T-cell (primary cell): Measurements from ENCODE around the gene DDX50. TPM values are rescaled to one million over a fixed set of nuclear protein-coding genes. Genes with fewer than 3 reads are reported as not detected.

Experiments
- ATAC-seq, 4 experiments: fragments of 200-7000 bp in 3 of 4; fragments of 150-1000 bp in 1 of 4; cut with Tn5 transposase; replicated peaks in 1 of 4; 1 replicate in 3 of 4; 2 replicates in 1 of 4; pipeline ENCODE4 v1.10.0; 2021; ENCODE audit warnings: moderate library complexity in 3 of 4, mild to moderate bottlenecking in 2 of 4, moderate number of reproducible peaks in 1 of 4
- CTCF ChIA-PET, 2 donors: fragments of 300-600 bp; sonication (Branson Sonifier 250); formaldehyde crosslinking; loops; one replicate each; lab custom pipeline; 2022; ENCODE audit warnings: antibody characterized with exemption in 2 of 2; lab: Charles Lee
- POLR2A ChIA-PET, 2 donors: fragments of 300-600 bp; sonication (Branson Sonifier 250); formaldehyde crosslinking; loops; one replicate each; lab custom pipeline; 2022; ENCODE audit warnings: antibody characterized with exemption in 2 of 2; lab: Charles Lee
- DNase-seq, 35 experiments: peaks; one replicate each; pipeline versions ENCODE4 v3.0.0 to v3.0.0-alpha.2; 2013 to 2023
- H3K27ac ChIP-seq: one replicate; pipeline ENCODE4 v1.5.1; 2013; ENCODE audit warnings: low read length
- H3K27me3 ChIP-seq, 2 experiments: replicated peaks in 1 of 2; 1 replicate in 1 of 2; 2 replicates in 1 of 2; pipeline versions ENCODE4 v1.6.1 to v1.7.0; 2013; ENCODE audit warnings: low read length in 1 of 2, mixed read lengths in 1 of 2; ENCODE audit not compliant: control insufficient read depth in 2 of 2, insufficient read depth in 2 of 2; ENCODE audit errors: extremely low read depth in 1 of 2
- H3K36me3 ChIP-seq, 2 donors: 1 replicate in 1 of 2; 2 replicates in 1 of 2; pipeline versions ENCODE4 v1.6.1 to v1.7.0; 2013; ENCODE audit warnings: low read length in 1 of 2; ENCODE audit not compliant: control insufficient read depth in 2 of 2, insufficient read depth in 1 of 2; ENCODE audit errors: extremely low read depth in 1 of 2
- H3K4me1 ChIP-seq, 2 experiments: 1 replicate in 1 of 2; 2 replicates in 1 of 2; pipeline versions ENCODE4 v1.6.1 to v1.7.0; 2013; ENCODE audit warnings: low read length in 2 of 2, mixed read lengths in 1 of 2; ENCODE audit not compliant: insufficient read depth in 2 of 2, control insufficient read depth in 1 of 2; ENCODE audit errors: extremely low read depth in 1 of 2
- H3K4me3 ChIP-seq, 2 donors: 1 replicate in 1 of 2; 2 replicates in 1 of 2; pipeline versions ENCODE4 v1.5.1 to v1.7.0; 2013; ENCODE audit warnings: mild to moderate bottlenecking in 2 of 2, low read length in 1 of 2, moderate library complexity in 1 of 2; ENCODE audit not compliant: control insufficient read depth in 1 of 2; ENCODE audit errors: extremely low read depth in 1 of 2
- H3K9me3 ChIP-seq: 2 replicates; pipeline ENCODE4 v1.7.0; 2013
- H3K27ac Mint-ChIP-seq, 2 donors: one replicate each; pipeline ENCODE4 v1.8.0; 2020 to 2021; ENCODE audit warnings: mild to moderate bottlenecking in 2 of 2, mixed read lengths in 2 of 2
- H3K27me3 Mint-ChIP-seq, 2 donors: one replicate each; pipeline ENCODE4 v1.8.0; 2021 to 2022; ENCODE audit warnings: mixed read lengths in 2 of 2
- H3K36me3 Mint-ChIP-seq: one replicate; pipeline ENCODE4 v1.8.0; 2021; ENCODE audit warnings: mixed read lengths
- H3K4me1 Mint-ChIP-seq, 3 donors: one replicate each; pipeline ENCODE4 v1.8.0; 2020 to 2022; ENCODE audit warnings: mixed read lengths in 3 of 3, mild to moderate bottlenecking in 1 of 3
- H3K4me3 Mint-ChIP-seq, 3 donors: one replicate each; pipeline ENCODE4 v1.8.0; 2020 to 2022; ENCODE audit warnings: mild to moderate bottlenecking in 3 of 3, mixed read lengths in 3 of 3, moderate library complexity in 3 of 3
- H3K9me3 Mint-ChIP-seq, 3 donors: one replicate each; pipeline ENCODE4 v1.8.0; 2020 to 2022; ENCODE audit warnings: mixed read lengths in 3 of 3
- WGBS: methylation state at CpG from one replicate; pipeline ENCODE4 v1.1.5; 2013; ENCODE audit warnings: missing lambda C conversion rate; ENCODE audit not compliant: insufficient coverage; 5-methylcytosine and 5-hydroxymethylcytosine counted together
- total RNA-seq, 35 experiments: library from RNA in 6 of 35; stranded (reverse) in 6 of 35; fragments of 120-200 nt in 1 of 35; gene quantifications; one replicate each; pipeline versions ENCODE4 v1.2.1 to v1.2.4 and lab custom pipeline; 2013 to 2026

DDX50 gene
- total RNA-seq, 5 donors from 2014 or later (not counting 1 experiment from before 2014, with no cell fraction given), result 31.0 to 42.3 (median 40.8) TPM

DNA sequence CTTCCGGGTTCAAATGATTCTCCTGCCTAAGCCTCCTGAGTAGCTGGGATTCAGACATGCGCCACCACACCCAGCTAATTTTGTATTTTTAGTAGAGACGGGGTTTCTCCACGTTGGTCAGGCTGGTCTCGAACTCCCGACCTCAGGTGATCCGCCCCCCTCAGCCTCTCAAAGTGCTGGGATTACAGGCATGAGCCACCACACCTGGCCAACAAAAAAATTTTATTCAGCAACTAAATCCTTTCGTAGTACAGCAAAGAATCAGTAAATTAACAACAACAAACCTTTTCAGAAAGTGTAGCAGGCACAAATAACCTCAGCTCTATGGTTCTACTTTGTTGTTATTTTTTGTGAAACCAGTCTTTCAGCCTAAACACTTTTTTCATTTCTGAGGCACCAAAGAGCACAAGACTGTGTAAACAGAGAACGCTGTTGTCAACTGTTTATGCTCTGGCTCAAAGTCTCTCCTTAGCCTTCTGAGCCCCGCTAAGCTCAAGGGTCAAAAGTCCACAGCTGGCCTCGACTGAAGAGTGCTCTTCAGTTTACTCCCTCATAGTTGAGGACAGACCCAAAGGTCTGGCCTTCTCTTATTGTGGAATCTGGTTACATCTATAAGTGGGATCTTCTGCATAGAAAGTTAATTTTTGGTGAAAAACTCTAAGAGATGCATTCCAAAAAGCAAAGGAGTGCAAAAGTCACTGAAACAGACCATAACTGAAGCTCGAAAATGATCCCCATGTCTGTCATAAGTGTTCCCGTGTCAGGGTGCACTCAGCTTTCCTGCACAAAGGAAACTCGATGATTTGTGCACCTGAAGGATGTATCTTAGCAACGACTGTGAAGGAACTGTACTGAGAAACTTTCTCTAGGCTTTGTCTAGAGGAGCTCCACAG is 24.6 kb upstream of the DDX50 start:
- DNase-seq, result no peak
- Mint-ChIP-seq H3K27me3 (no peaks in the 10 kb centered on the region), H3K9me3 (no peaks in the 10 kb centered on the region), H3K4me3 (no peak overlapping the region), H3K27ac (no peak overlapping the region), H3K4me1 (no peaks in the 10 kb centered on the region), H3K36me3 (no peaks in the 10 kb centered on the region)
- Histone ChIP-seq H3K36me3 (no peaks in the 10 kb centered on the region), H3K9me3 (no peaks in the 10 kb centered on the region), H3K27me3 (no peaks in the 10 kb centered on the region), H3K27ac (no peak overlapping the region), H3K4me1 (no peaks in the 10 kb centered on the region), H3K4me3 (no peak overlapping the region)
- WGBS, result 83% methylated on average over 10 of the region's 15 CpGs
- POLR2A ChIA-PET, result no interaction called here
- CTCF ChIA-PET, result no interaction called here
- no peak for ATAC-seq

GRCh38 chr10:68877482-68878110 is 23.5 kb upstream of the DDX50 start:
- no peak for DNase-seq
- Mint-ChIP-seq H3K27ac (no peak overlapping the region), H3K4me3 (no peak overlapping the region), H3K27me3 (no peaks in the 10 kb centered on the region), H3K36me3 (no peaks in the 10 kb centered on the region), H3K4me1 (no peaks in the 10 kb centered on the region), H3K9me3 (no peaks in the 10 kb centered on the region)
- no peaks in the 10 kb centered on the region for H3K4me1 ChIP-seq
- ChIA-PET CTCF (no interaction called here), POLR2A (no interaction called here)
- no CpG with 5 or more reads among the region's 1 CpG for WGBS
- no peak overlapping the region for H3K27ac ChIP-seq
- H3K36me3 ChIP-seq, result no peaks in the 10 kb centered on the region
- no peaks in the 10 kb centered on the region for H3K27me3 ChIP-seq
- no peak overlapping the region for H3K4me3 ChIP-seq
- no peaks in the 10 kb centered on the region for H3K9me3 ChIP-seq
- no peak for ATAC-seq

GRCh38 chr10:68878496-68878895 is 22.6 kb upstream of the DDX50 start:
- Mint-ChIP-seq H3K4me3 (no peak overlapping the region), H3K9me3 (no peaks in the 10 kb centered on the region), H3K27ac (no peak overlapping the region), H3K4me1 (no peaks in the 10 kb centered on the region), H3K27me3 (no peaks in the 10 kb centered on the region), H3K36me3 (no peaks in the 10 kb centered on the region)
- Histone ChIP-seq H3K9me3 (no peaks in the 10 kb centered on the region), H3K4me1 (no peaks in the 10 kb centered on the region), H3K4me3 (no peak overlapping the region), H3K27me3 (no peaks in the 10 kb centered on the region), H3K36me3 (no peaks in the 10 kb centered on the region), H3K27ac (no peak overlapping the region)
- CTCF ChIA-PET, result no interaction called here
- POLR2A ChIA-PET, result interaction anchor here in 1 of 2 donors (0.7 kb wide), 1 partner anchor 10 kb away, joined by 3 read pairs; no protein-coding TSS in a partner anchor
- ATAC-seq (no peak), DNase-seq (no peak)

GRCh38 chr10:68879628-68880027 is 21.5 kb upstream of the DDX50 start:
- POLR2A ChIA-PET, result interaction anchor here in 1 of 2 donors (0.7 kb wide), 1 partner anchor 483 kb away, joined by 3 read pairs; no protein-coding TSS in a partner anchor
- WGBS, result no CpG with 5 or more reads among the region's 2 CpGs
- no peaks in the 10 kb centered on the region for H3K27me3 Mint-ChIP-seq
- CTCF ChIA-PET, result no interaction called here
- Histone ChIP-seq H3K9me3 (no peaks in the 10 kb centered on the region), H3K4me3 (no peak overlapping the region), H3K27me3 (no peaks in the 10 kb centered on the region), H3K27ac (no peak overlapping the region), H3K4me1 (no peaks in the 10 kb centered on the region), H3K36me3 (no peaks in the 10 kb centered on the region)
- ATAC-seq, result no peak
- no peak for DNase-seq
- no peak overlapping the region for H3K4me3 Mint-ChIP-seq
- no peaks in the 10 kb centered on the region for H3K9me3 Mint-ChIP-seq
- no peaks in the 10 kb centered on the region for H3K36me3 Mint-ChIP-seq
- H3K4me1 Mint-ChIP-seq, result no peaks in the 10 kb centered on the region
- H3K27ac Mint-ChIP-seq, result no peak overlapping the region

DNA sequence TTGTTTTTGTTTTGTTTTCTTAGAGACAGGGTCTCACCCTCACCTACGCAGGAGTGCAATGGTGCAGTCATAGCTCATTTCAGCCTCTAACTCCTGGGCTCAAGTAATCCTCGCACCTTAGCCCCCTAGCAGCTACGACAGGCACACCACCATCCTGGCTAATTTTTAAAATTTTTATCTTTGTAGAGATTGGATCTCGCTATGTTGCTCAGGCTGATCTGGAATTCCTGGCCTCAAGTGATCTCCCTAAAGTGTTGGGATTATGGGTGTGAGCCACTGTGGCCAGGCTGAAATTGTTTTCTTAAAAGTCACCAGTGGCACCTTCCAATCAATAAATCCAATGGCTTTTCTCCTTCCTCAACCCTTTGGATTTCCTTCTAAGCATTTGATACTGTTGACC is 20.9 kb upstream of the DDX50 start:
- Histone ChIP-seq H3K27me3 (no peaks in the 10 kb centered on the region), H3K9me3 (no peaks in the 10 kb centered on the region), H3K4me3 (no peak overlapping the region), H3K27ac (no peak overlapping the region), H3K36me3 (no peaks in the 10 kb centered on the region), H3K4me1 (no peaks in the 10 kb centered on the region)
- no peak for ATAC-seq
- Mint-ChIP-seq H3K36me3 (no peaks in the 10 kb centered on the region), H3K27me3 (no peaks in the 10 kb centered on the region), H3K27ac (no peak overlapping the region), H3K9me3 (no peaks in the 10 kb centered on the region), H3K4me3 (no peak overlapping the region), H3K4me1 (no peaks in the 10 kb centered on the region)
- WGBS, result no CpG with 5 or more reads among the region's 4 CpGs
- ChIA-PET CTCF (no interaction called here), POLR2A (no interaction called here)
- DNase-seq, result no peak

DNA sequence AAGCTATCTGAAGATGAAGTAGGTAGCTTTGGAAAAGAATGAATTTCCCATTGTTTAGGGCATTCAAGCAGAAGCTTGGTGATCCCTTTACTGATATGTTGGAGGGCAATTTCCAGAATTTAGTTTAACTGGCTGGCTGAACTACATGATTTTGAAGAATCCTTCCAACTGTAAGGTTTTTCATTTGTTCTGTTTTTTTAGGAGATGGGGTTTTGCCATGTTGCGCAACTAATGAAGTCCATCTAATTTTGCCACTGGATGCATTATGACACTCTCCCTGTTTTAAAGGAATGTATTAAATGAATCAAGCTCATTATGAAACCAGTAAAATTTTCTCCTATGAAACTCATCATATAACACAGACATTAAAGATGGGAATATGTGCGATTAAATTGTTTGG is 6.1 kb upstream of the DDX50 start:
- Histone ChIP-seq H3K36me3 (no peaks in the 10 kb centered on the region), H3K27me3 (no peaks in the 10 kb centered on the region), H3K27ac (no peak overlapping the region), H3K4me3 (no peak overlapping the region), H3K9me3 (no peaks in the 10 kb centered on the region), H3K4me1 (peaks cover 0 to under 1% of the 10 kb centered on the region in 2 experiments)
- Mint-ChIP-seq H3K36me3 (no peaks in the 10 kb centered on the region), H3K4me3 (no peak overlapping the region), H3K9me3 (no peaks in the 10 kb centered on the region), H3K27me3 (peaks cover 2 to 3% of the 10 kb centered on the region in 2 donors), H3K4me1 (peaks cover 2 to 7% (median 5%) of the 10 kb centered on the region in 3 donors), H3K27ac (no peak overlapping the region)
- ATAC-seq (no peak), DNase-seq (no peak)
- WGBS, result no CpG with 5 or more reads among the region's 2 CpGs
- ChIA-PET POLR2A (interaction anchor here in 1 of 2 donors (0.6 kb wide), 1 partner anchor 45 kb away, joined by 3 read pairs; no protein-coding TSS in a partner anchor), CTCF (interaction anchor here (0.6 to 1.2 kb wide), 2 partner anchors 22 to 1038 kb away, joined by 3 to 4 read pairs; no protein-coding TSS in a partner anchor)
